ENCODE measurements around the gene AIP.

AIP gene

GRCh38 chr11:67453816-67454732 lies 28.8 kb upstream of the AIP start:
- H3K4me2 ChIP-seq (ENCODE audit: low read length), result no peak overlapping the region
- no peak overlapping the region for H2AFZ ChIP-seq
- no peaks in the 10 kb centered on the region for H3K36me3 ChIP-seq (ENCODE audit: control insufficient read depth, insufficient read depth, low read length)
- H3K9me3 ChIP-seq (ENCODE audit: control insufficient read depth, low read length), result no peaks in the 10 kb centered on the region
- no peaks in the 10 kb centered on the region for H3K79me2 ChIP-seq
- H3K27me3 ChIP-seq (ENCODE audit: control insufficient read depth, insufficient read depth, low read length), result no peaks in the 10 kb centered on the region
- H3K4me1 ChIP-seq, result no peaks in the 10 kb centered on the region
- H3K27ac ChIP-seq, result no peak overlapping the region
- H3K4me3 ChIP-seq (ENCODE audit: low read depth, low read length), result no peak overlapping the region
- H3K9ac ChIP-seq, result no peak overlapping the region
- no peak for TF ChIP-seq CTCF (IDR thresholded peaks at IDR 0.05)

GRCh38 chr11:67455054-67455453 lies 27.8 kb upstream of the AIP start, which contains the start of gene CABP4:
Gene CABP4 (plus strand): TSS chr11:67455354. CDS start chr11:67455424, 70 bp downstream.
- H3K27me3 ChIP-seq (ENCODE audit: control insufficient read depth, insufficient read depth, low read length), result no peaks in the 10 kb centered on the region
- no peak within 1 kb of the TSS for H3K9ac ChIP-seq
- H3K4me1 ChIP-seq, result no peaks in the 10 kb centered on the region
- no peak within 1 kb of the TSS for H3K4me3 ChIP-seq (ENCODE audit: low read depth, low read length)
- TF ChIP-seq CTCF (IDR thresholded peaks at IDR 0.05), result no peak
- no peak within 1 kb of the TSS for H2AFZ ChIP-seq
- H3K4me2 ChIP-seq (ENCODE audit: low read length), result no peak within 1 kb of the TSS
- no peaks in the 10 kb centered on the region for H3K9me3 ChIP-seq (ENCODE audit: control insufficient read depth, low read length)
- H3K36me3 ChIP-seq (ENCODE audit: control insufficient read depth, insufficient read depth, low read length), result no peaks in the 10 kb centered on the region
- H3K27ac ChIP-seq, result no peak within 1 kb of the TSS
- H3K79me2 ChIP-seq, result no peaks in the 10 kb centered on the region

- no peaks in the 10 kb centered on the region for H3K4me1 ChIP-seq
- no peaks in the 10 kb centered on the region for H3K36me3 ChIP-seq (ENCODE audit: control insufficient read depth, insufficient read depth, low read length)
- H3K9ac ChIP-seq, result no peak overlapping the region
- H3K27me3 ChIP-seq (ENCODE audit: control insufficient read depth, insufficient read depth, low read length), result no peaks in the 10 kb centered on the region
- H3K79me2 ChIP-seq, result no peaks in the 10 kb centered on the region
- no peak overlapping the region for H3K4me2 ChIP-seq (ENCODE audit: low read length)
- H3K9me3 ChIP-seq (ENCODE audit: control insufficient read depth, low read length), result no peaks in the 10 kb centered on the region
- H3K4me3 ChIP-seq (ENCODE audit: low read depth, low read length), result no peak overlapping the region
- TF ChIP-seq CTCF (IDR thresholded peaks at IDR 0.05), result no peak
- no peak overlapping the region for H2AFZ ChIP-seq
- no peak overlapping the region for H3K27ac ChIP-seq
Observed at GRCh38 chr11:67456068-67456705, 26.6 kb upstream of the AIP start.

GRCh38 chr11:67457453-67457852 lies 25.4 kb upstream of the AIP start:
- no peak for TF ChIP-seq CTCF (IDR thresholded peaks at IDR 0.05)
- Histone ChIP-seq H3K36me3 (ENCODE audit: control insufficient read depth, insufficient read depth, low read length) (no peaks in the 10 kb centered on the region), H3K79me2 (no peaks in the 10 kb centered on the region), H2AFZ (no peak overlapping the region), H3K4me3 (ENCODE audit: low read depth, low read length) (no peak overlapping the region), H3K27me3 (ENCODE audit: control insufficient read depth, insufficient read depth, low read length) (no peaks in the 10 kb centered on the region), H3K9me3 (ENCODE audit: control insufficient read depth, low read length) (no peaks in the 10 kb centered on the region), H3K9ac (no peak overlapping the region), H3K27ac (no peak overlapping the region), H3K4me1 (no peaks in the 10 kb centered on the region), H3K4me2 (ENCODE audit: low read length) (no peak overlapping the region)
